Central memory CD4-positive, alpha-beta T cell (primary cell): Measurements from ENCODE around the gene MBNL1.

Experiments used
- DNase-seq: peaks from one replicate; pipeline ENCODE4 v3.0.0; 2022

Gene MBNL1

GRCh38 chr3:152277198-152277597 is 8.5 kb downstream of the MBNL1 start:
- DNase-seq = no peak

GRCh38 chr3:152278756-152279427 is 10.2 kb downstream of the MBNL1 start:
- DNase-seq = no peak

GRCh38 chr3:152279479-152279878 is 10.8 kb downstream of the MBNL1 start:
- no peak for DNase-seq

GRCh38 chr3:152280539-152280938 is 11.8 kb downstream of the MBNL1 start:
- DNase-seq = no peak

- DNase-seq = no peak
These were observed 12.5 kb downstream of the MBNL1 start for GRCh38 chr3:152281133-152281713.

GRCh38 chr3:152282813-152283212 is 14.1 kb downstream of the MBNL1 start:
- no peak for DNase-seq

GRCh38 chr3:152283492-152284381 is 15.0 kb downstream of the MBNL1 start:
- no peak for DNase-seq

- DNase-seq = peak; percentile 53
These were observed 16.2 kb downstream of the MBNL1 start for GRCh38 chr3:152284906-152285305.

- no peak for DNase-seq
These were observed 16.8 kb downstream of the MBNL1 start for GRCh38 chr3:152285509-152285908.

GRCh38 chr3:152287898-152288576 is 19.3 kb downstream of the MBNL1 start:
- DNase-seq = no peak

- no peak for DNase-seq
These were observed 20.0 kb downstream of the MBNL1 start for GRCh38 chr3:152288681-152289080.

GRCh38 chr3:152289708-152290107 is 21.0 kb downstream of the MBNL1 start:
- DNase-seq = no peak

- no peak for DNase-seq
These were observed 21.6 kb downstream of the MBNL1 start for GRCh38 chr3:152290374-152290773.

- no peak for DNase-seq
These were observed 22.5 kb downstream of the MBNL1 start for GRCh38 chr3:152291238-152291637.

GRCh38 chr3:152291649-152292066 is 22.9 kb downstream of the MBNL1 start:
- DNase-seq = no peak

- no peak for DNase-seq
These were observed 23.6 kb downstream of the MBNL1 start for GRCh38 chr3:152292366-152292765.

GRCh38 chr3:152293347-152294006 is 24.7 kb downstream of the MBNL1 start:
- DNase-seq = no peak

GRCh38 chr3:152295344-152295743 is 26.6 kb downstream of the MBNL1 start:
- no peak for DNase-seq

- DNase-seq = no peak
These were observed 27.1 kb downstream of the MBNL1 start for GRCh38 chr3:152295806-152296205.

GRCh38 chr3:152296382-152296781 is 27.7 kb downstream of the MBNL1 start:
- DNase-seq = no peak

GRCh38 chr3:152296971-152297370 is 28.2 kb downstream of the MBNL1 start:
- no peak for DNase-seq

GRCh38 chr3:152298393-152299248 is 29.9 kb downstream of the MBNL1 start:
- peak; percentile 78 for DNase-seq
